Kidney (tissue), 14 donors: Measurements from ENCODE around the gene SLC18A3. TPM values are rescaled to one million over a fixed set of nuclear protein-coding genes. Genes with fewer than 3 reads are reported as not detected.

Experiments
- DNase-seq, 5 donors: peaks; one replicate each; pipeline ENCODE4 v3.0.0-alpha.2; 2013 to 2020
- FAIRE-seq: peaks from 2 replicates; lab custom pipeline; 2012; peaks lifted over from hg19 to GRCh38; lab: Jason Lieb, UNC
- H3K27ac ChIP-seq, 2 donors: one replicate each; pipeline ENCODE4 v1.7.0; 2013; ENCODE audit warnings: low read depth in 2 of 2, low read length in 2 of 2, inconsistent platforms in 1 of 2
- H3K27me3 ChIP-seq: one replicate; pipeline ENCODE4 v1.7.1; 2013; ENCODE audit warnings: low read length, inconsistent platforms; ENCODE audit not compliant: control insufficient read depth, insufficient read depth
- H3K36me3 ChIP-seq, 3 donors: one replicate each; pipeline versions ENCODE4 v1.7.0 to v1.7.1; 2013; ENCODE audit warnings: low read length in 3 of 3, control low read depth in 1 of 3, inconsistent platforms in 1 of 3; ENCODE audit not compliant: insufficient read depth in 3 of 3, control insufficient read depth in 2 of 3
- H3K4me1 ChIP-seq, 3 donors: one replicate each; pipeline versions ENCODE4 v1.7.0 to v1.7.1; 2013; ENCODE audit warnings: low read length in 3 of 3, inconsistent platforms in 1 of 3, low read depth in 1 of 3; ENCODE audit not compliant: control insufficient read depth in 2 of 3, insufficient read depth in 2 of 3
- H3K4me3 ChIP-seq, 3 donors: one replicate each; pipeline versions ENCODE4 v1.7.0 to v1.8.1; 2013; ENCODE audit warnings: low read length in 3 of 3, control low read depth in 1 of 3, inconsistent platforms in 1 of 3
- H3K9ac ChIP-seq, 3 donors: one replicate each; pipeline versions ENCODE4 v1.7.0 to v1.7.1; 2013; ENCODE audit warnings: low read length in 3 of 3, control low read depth in 1 of 3, inconsistent platforms in 1 of 3
- H3K9me3 ChIP-seq, 3 donors: one replicate each; pipeline versions ENCODE4 v1.7.0 to v1.7.1; 2013; ENCODE audit warnings: low read length in 3 of 3, control low read depth in 1 of 3, inconsistent platforms in 1 of 3; ENCODE audit not compliant: control insufficient read depth in 2 of 3, insufficient read depth in 1 of 3
- intact Hi-C: fragments of 100-400 bp; cut with DNase I; formaldehyde crosslinking; loops from one replicate; pipeline ENCODE4 v1.11.1; 2022
- polyA plus RNA-seq: library from polyadenylated mRNA; stranded (reverse); fragments of 350-450 nt; fragmentation: Illumina TruSeq; extraction: RNeasy Lipid Tissue Mini Kit (QIAGEN cat#74804); gene quantifications from one replicate; pipeline ENCODE4 v1.2.3, GENCODE V29; 2014; ENCODE audit warnings: low read depth, low replicate concordance; ENCODE audit not compliant: insufficient read depth
- total RNA-seq: library from RNA; stranded (reverse); fragmentation: NEBNext Ultra II Directional; extraction: Animal tissue kit (Norgen Biotek cat#: 25700); gene quantifications from one replicate; pipeline ENCODE4 v1.2.1, GENCODE V29; 2021
- TF ChIP-seq, protein P1 (sequence below): IDR thresholded peaks from 3 replicates; pipeline ENCODE4 v1.5.1; 2012; ENCODE audit warnings: mild to moderate bottlenecking, moderate library complexity, borderline replicate concordance; ENCODE audit not compliant: insufficient read depth; ENCODE audit errors: extremely low read depth
- donor health status: control.
- donor health status: control.
- donor health status: control.
- donor health status: control.
- donor health status: control.
- donor health status: DM: yes; HTN: yes; CAD: no.
- donor health status: Normal renal cell carcinoma (clear cell type).

SLC18A3 gene
- total and polyA plus RNA-seq, 2 donors from 2014 or later: not detected

- intact Hi-C loops: no loop called here
- TF ChIP-seq, protein P1, sequence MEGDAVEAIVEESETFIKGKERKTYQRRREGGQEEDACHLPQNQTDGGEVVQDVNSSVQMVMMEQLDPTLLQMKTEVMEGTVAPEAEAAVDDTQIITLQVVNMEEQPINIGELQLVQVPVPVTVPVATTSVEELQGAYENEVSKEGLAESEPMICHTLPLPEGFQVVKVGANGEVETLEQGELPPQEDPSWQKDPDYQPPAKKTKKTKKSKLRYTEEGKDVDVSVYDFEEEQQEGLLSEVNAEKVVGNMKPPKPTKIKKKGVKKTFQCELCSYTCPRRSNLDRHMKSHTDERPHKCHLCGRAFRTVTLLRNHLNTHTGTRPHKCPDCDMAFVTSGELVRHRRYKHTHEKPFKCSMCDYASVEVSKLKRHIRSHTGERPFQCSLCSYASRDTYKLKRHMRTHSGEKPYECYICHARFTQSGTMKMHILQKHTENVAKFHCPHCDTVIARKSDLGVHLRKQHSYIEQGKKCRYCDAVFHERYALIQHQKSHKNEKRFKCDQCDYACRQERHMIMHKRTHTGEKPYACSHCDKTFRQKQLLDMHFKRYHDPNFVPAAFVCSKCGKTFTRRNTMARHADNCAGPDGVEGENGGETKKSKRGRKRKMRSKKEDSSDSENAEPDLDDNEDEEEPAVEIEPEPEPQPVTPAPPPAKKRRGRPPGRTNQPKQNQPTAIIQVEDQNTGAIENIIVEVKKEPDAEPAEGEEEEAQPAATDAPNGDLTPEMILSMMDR: no peak
- Histone ChIP-seq H3K27me3 (no peaks in the 10 kb centered on the region), H3K4me1 (no peaks in the 10 kb centered on the region), H3K27ac (no peak overlapping the region), H3K9me3 (peaks cover 0 to 5% (median 0%) of the 10 kb centered on the region in 3 donors), H3K36me3 (no peaks in the 10 kb centered on the region), H3K9ac (no peak overlapping the region), H3K4me3 (no peak overlapping the region)
- no peak for FAIRE-seq
- DNase-seq: no peak
These were observed 42.3 kb upstream of the SLC18A3 start for GRCh38 chr10:49567810-49568209.

DNA sequence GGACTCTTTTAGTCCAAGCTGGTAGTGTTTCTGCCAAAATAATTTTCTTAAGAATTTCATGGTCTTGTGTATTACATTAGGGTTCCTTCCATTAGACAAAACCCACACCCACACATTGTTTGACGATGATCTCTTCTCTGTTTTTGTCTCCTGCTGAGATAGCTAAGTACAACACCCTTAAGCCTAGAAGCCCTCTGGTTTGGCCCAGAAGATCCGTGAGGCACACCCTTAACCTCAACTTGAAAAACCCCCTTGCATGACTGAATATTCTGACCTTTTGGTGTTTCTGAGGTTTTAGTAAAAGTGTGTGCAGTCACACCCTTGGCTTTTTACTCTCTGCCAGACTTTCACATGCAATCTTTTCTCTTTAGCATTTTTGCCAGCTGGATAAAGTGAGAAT, 41.9 kb upstream of the SLC18A3 start:
- intact Hi-C loops: no loop called here
- DNase-seq: no peak

GRCh38 chr10:49569031-49569631, 41.0 kb upstream of the SLC18A3 start:
- TF ChIP-seq, protein P1: no peak
- no peaks in the 10 kb centered on the region for H3K4me1 ChIP-seq
- no peaks in the 10 kb centered on the region for H3K36me3 ChIP-seq
- intact Hi-C loops: no loop called here
- no peak for FAIRE-seq
- H3K4me3 ChIP-seq: no peak overlapping the region
- no peak overlapping the region for H3K27ac ChIP-seq
- peaks cover 0 to 5% (median 0%) of the 10 kb centered on the region in 3 donors for H3K9me3 ChIP-seq
- no peak for DNase-seq
- no peaks in the 10 kb centered on the region for H3K27me3 ChIP-seq
- no peak overlapping the region for H3K9ac ChIP-seq

More for the DNA sequence above, 41.9 kb upstream of the SLC18A3 start:
- FAIRE-seq: no peak
- no peaks in the 10 kb centered on the region for H3K27me3 ChIP-seq
- no peaks in the 10 kb centered on the region for H3K36me3 ChIP-seq
- peaks cover 0 to 5% (median 0%) of the 10 kb centered on the region in 3 donors for H3K9me3 ChIP-seq
- H3K9ac ChIP-seq: no peak overlapping the region
- no peak overlapping the region for H3K27ac ChIP-seq
- no peak overlapping the region for H3K4me3 ChIP-seq
- TF ChIP-seq, protein P1: no peak
- H3K4me1 ChIP-seq: no peaks in the 10 kb centered on the region
